Astrocyte of the spinal cord (primary cell): ENCODE measurements around the gene TEK.

Source experiments
- DNase-seq: peaks from one replicate; pipeline ENCODE4 v3.0.0; 2011; ENCODE audit warnings: low read depth, low spot score
- H3K4me3 ChIP-seq: 2 replicates; pipeline ENCODE4 v1.5.1; 2011; ENCODE audit warnings: low read depth, mild to moderate bottlenecking, low read length, moderate library complexity
- in situ Hi-C: cut with HindIII; loops from 2 replicates; pipeline ENCODE4 v1.10.0; 2017; ENCODE audit warnings: low sequenced_read_pairs
- TF ChIP-seq, protein P1 (sequence below): IDR thresholded peaks from 2 replicates; pipeline ENCODE4 v1.5.1; 2012; ENCODE audit warnings: low read depth, mild to moderate bottlenecking, low read length, inconsistent platforms

Gene TEK

DNA sequence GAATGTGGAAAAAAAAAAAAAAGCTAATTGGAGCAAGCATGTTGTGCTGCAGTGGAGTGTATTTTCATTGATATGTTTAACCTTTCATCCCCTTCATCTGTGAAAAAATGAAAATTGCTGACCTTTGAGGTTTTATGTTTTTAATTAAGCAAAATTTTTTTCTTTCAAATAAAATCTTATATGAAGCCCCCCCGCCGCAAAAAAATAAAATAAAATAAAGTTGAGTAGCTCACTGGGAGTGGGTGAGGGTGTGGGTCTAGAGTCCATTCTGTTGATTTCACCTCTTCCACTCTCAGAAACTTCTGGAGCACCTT lies 43.3 kb downstream of the TEK start:
- TF ChIP-seq, protein P1, sequence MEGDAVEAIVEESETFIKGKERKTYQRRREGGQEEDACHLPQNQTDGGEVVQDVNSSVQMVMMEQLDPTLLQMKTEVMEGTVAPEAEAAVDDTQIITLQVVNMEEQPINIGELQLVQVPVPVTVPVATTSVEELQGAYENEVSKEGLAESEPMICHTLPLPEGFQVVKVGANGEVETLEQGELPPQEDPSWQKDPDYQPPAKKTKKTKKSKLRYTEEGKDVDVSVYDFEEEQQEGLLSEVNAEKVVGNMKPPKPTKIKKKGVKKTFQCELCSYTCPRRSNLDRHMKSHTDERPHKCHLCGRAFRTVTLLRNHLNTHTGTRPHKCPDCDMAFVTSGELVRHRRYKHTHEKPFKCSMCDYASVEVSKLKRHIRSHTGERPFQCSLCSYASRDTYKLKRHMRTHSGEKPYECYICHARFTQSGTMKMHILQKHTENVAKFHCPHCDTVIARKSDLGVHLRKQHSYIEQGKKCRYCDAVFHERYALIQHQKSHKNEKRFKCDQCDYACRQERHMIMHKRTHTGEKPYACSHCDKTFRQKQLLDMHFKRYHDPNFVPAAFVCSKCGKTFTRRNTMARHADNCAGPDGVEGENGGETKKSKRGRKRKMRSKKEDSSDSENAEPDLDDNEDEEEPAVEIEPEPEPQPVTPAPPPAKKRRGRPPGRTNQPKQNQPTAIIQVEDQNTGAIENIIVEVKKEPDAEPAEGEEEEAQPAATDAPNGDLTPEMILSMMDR, result no peak
- in situ Hi-C loops, result no loop called here
- no peak for DNase-seq
- H3K4me3 ChIP-seq, result no peak overlapping the region

DNA sequence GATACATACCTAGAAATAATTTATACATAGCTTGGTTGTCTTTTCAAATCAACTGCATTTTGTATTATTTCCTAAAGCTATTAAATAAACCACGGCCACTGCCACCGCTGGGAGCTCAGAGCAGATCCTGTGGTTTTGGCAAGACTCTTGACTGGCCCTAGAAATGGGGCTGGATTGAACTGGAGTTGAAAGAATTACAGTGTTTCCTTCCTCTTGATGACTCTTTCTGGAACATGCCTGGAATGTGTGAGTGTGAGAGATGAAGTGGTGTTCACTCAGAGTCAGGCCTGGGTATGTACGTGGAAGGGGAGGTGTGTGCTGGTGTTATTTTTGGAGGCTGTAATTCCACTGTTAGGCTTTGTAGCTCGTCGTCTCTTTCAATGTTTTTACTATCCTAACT lies 45.9 kb downstream of the TEK start:
- no peak overlapping the region for H3K4me3 ChIP-seq
- in situ Hi-C loops, result no loop called here
- DNase-seq, result peak; percentile 95
- TF ChIP-seq, protein P1, result no peak

GRCh38 chr9:27157097-27157496 lies 48.1 kb downstream of the TEK start:
- no peak overlapping the region for H3K4me3 ChIP-seq
- in situ Hi-C loops, result no loop called here
- DNase-seq, result no peak
- TF ChIP-seq, protein P1, result no peak

GRCh38 chr9:27157736-27158135 lies 48.7 kb downstream of the TEK start:
- TF ChIP-seq, protein P1, result no peak
- H3K4me3 ChIP-seq, result no peak overlapping the region
- DNase-seq, result no peak
- in situ Hi-C loops, result no loop called here

DNA sequence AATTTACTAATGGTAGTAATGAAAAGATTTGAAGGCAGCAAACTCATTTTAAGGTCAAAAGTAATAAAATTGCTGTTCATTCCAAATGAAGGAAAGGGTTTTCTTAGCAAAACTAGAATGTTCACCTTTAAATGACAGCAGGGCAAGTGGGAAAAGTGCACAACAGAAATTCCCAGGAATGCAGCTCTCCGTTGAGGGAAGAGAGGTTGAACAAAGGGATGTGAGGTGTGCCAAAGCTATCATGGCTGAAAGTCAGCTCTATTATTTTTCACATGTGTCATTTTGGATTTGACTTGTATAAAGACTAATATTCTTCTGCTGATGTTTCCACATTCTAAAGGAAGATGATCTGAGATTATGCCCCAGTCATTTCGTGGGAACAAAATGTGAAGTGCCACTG lies 51.6 kb downstream of the TEK start:
- TF ChIP-seq, protein P1, result no peak
- in situ Hi-C loops, result no loop called here
- no peak for DNase-seq
- H3K4me3 ChIP-seq, result no peak overlapping the region

DNA sequence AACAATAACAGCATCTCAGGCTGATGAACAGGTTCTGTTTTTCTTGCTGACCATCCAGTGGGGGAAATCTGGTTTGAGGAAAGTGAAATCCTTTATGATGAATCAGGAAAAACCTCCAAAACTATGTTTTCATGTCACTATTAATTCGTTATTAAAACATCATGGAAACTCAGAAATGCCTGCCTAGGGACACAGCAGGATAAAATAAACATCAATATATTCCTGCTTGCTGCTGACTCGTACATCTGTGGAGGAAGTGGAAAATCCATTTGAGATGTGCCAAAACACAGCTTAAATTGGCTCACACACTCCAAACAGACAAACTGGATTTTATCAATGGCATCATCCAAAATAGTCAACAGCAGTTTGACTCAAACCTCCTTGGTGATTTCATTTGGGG lies 53.0 kb downstream of the TEK start:
- in situ Hi-C loops, result no loop called here
- no peak overlapping the region for H3K4me3 ChIP-seq
- TF ChIP-seq, protein P1, result no peak
- peak; percentile 78 for DNase-seq

- in situ Hi-C loops, result no loop called here
- no peak for DNase-seq
- no peak overlapping the region for H3K4me3 ChIP-seq
- TF ChIP-seq, protein P1, result no peak
Observed at GRCh38 chr9:27165068-27165467, 56.0 kb downstream of the TEK start.
